Peyer's patch (tissue), 4 donors: ENCODE results near the gene EN2.

ENCODE experiments used
- CTCF ChIP-seq, 6 experiments: fragments of 450-650 bp in 4 of 6; fragments of 200-600 bp in 2 of 6; sonication (generic) in 1 of 6; IDR thresholded peaks; one replicate each; pipeline ENCODE4 v1.5.1; 2017 to 2019; ENCODE audit warnings: antibody characterized with exemption in 6 of 6, mild to moderate bottlenecking in 3 of 6, moderate library complexity in 1 of 6
- POLR2A ChIP-seq, 2 donors: fragments of 450-650 bp; IDR thresholded peaks; one replicate each; pipeline ENCODE4 v1.5.1; 2017; ENCODE audit warnings: antibody characterized with exemption in 2 of 2, mild to moderate bottlenecking in 2 of 2, moderate library complexity in 2 of 2

- TF ChIP-seq CTCF (IDR thresholded peaks at IDR 0.05) (no peak), POLR2A (IDR thresholded peaks at IDR 0.05) (no peak)
Measured at GRCh38 chr7:155494551-155494950, 36.6 kb downstream of the EN2 start.
